Stomach (tissue), 4 donors: ENCODE data around the gene LRMDA.

ENCODE experiments used
- CTCF ChIP-seq, 7 experiments: fragments of 450-650 bp in 4 of 7; fragments of 200-600 bp in 3 of 7; sonication (generic) in 3 of 7; IDR thresholded peaks; one replicate each; pipeline ENCODE4 v1.5.1; 2016 to 2019; ENCODE audit warnings: antibody characterized with exemption in 7 of 7, control low read depth in 2 of 7, mild to moderate bottlenecking in 1 of 7
- EP300 ChIP-seq: sonication (generic); formaldehyde crosslinking; IDR thresholded peaks from one replicate; pipeline ENCODE4 v1.6.1; 2017; ENCODE audit warnings: antibody characterized with exemption
- POLR2A ChIP-seq, 4 donors: fragments of 450-650 bp; IDR thresholded peaks; one replicate each; pipeline ENCODE4 v1.6.1; 2016; ENCODE audit warnings: antibody characterized with exemption in 4 of 4, control low read depth in 2 of 4, mild to moderate bottlenecking in 1 of 4, moderate library complexity in 1 of 4
- POLR2AphosphoS5 ChIP-seq, 3 donors: sonication (generic); formaldehyde crosslinking; IDR thresholded peaks; one replicate each; pipeline ENCODE4 v1.6.1; 2016; ENCODE audit warnings: antibody characterized with exemption in 3 of 3

DNA sequence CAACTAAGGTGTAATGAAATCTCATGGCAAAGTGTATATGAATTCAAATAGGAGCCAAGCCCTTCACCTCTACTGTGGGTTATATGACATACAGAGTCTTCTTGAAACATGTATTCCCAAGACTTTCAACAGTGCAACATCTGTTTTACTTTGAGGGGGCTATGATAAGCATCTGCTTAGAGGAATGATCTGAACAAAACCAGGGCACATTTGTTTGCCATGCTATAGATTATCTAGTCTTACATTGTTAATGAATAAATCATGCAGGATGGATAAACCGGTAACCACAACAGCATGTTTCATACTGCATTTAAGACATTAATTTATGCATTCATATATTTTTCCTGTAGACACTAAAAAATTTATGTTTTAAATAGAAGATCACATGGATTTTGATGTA lies 1021.9 kb downstream of the LRMDA start:
- TF ChIP-seq POLR2A (IDR thresholded peaks at IDR 0.05) (no peak), CTCF (IDR thresholded peaks at IDR 0.05) (no peak), POLR2AphosphoS5 (IDR thresholded peaks at IDR 0.05) (no peak), EP300 (no peak)
